OCI-LY7 (cell line): ENCODE data around the gene CMIP. TPM values are rescaled to one million over a fixed set of nuclear protein-coding genes. Genes with fewer than 3 reads are reported as not detected.

ENCODE experiments used
- BruUV-seq: library from RNA; stranded (reverse); fragments of 400-500 nt; replicated peaks from 2 replicates; lab custom pipeline; 2021; lab: Mats Ljungman, UMichigan
- CTCF ChIA-PET: fragments of 300-600 bp; sonication (Branson Sonifier 250); formaldehyde crosslinking; loops from one replicate; lab custom pipeline; 2022; ENCODE audit warnings: antibody characterized with exemption; ENCODE audit not compliant: unreplicated experiment; lab: Charles Lee
- POLR2A ChIA-PET: fragments of 300-600 bp; sonication (Branson Sonifier 250); formaldehyde crosslinking; loops from one replicate; lab custom pipeline; 2022; ENCODE audit warnings: antibody characterized with exemption; lab: Charles Lee
- DNase-seq: peaks from one replicate; pipeline ENCODE4 v3.0.0-alpha.2; 2015; ENCODE audit warnings: low spot score
- H2AFZ ChIP-seq: fragments of 200-600 bp; sonication (generic), shearing (Covaris generic); 2 replicates; pipeline ENCODE4 v1.6.1; 2014; ENCODE audit warnings: mild to moderate bottlenecking, antibody characterized with exemption, low read length, moderate library complexity
- H3K27ac ChIP-seq: fragments of 200-600 bp; sonication (generic); 2 replicates; pipeline ENCODE4 v1.5.1; 2014; ENCODE audit warnings: mixed run types, low read depth, mild to moderate bottlenecking, moderate library complexity, low read length, inconsistent platforms; ENCODE audit not compliant: poor library complexity, severe bottlenecking
- H3K36me3 ChIP-seq: fragments of 200-600 bp; sonication (generic); 2 replicates; pipeline ENCODE4 v1.6.1; 2014; ENCODE audit warnings: mild to moderate bottlenecking, antibody characterized with exemption, low read length, moderate library complexity, mixed read lengths; ENCODE audit not compliant: insufficient read depth
- H3K4me1 ChIP-seq: fragments of 200-600 bp; sonication (generic); 2 replicates; pipeline ENCODE4 v1.5.1; 2014; ENCODE audit warnings: mild to moderate bottlenecking, low read length; ENCODE audit not compliant: insufficient read depth, poor library complexity, severe bottlenecking
- H3K4me2 ChIP-seq: fragments of 200-600 bp; sonication (generic); 2 replicates; pipeline ENCODE4 v1.6.1; 2014; ENCODE audit warnings: mild to moderate bottlenecking, low read length
- H3K4me3 ChIP-seq: fragments of 200-600 bp; sonication (generic); 2 replicates; pipeline ENCODE4 v1.5.1; 2014; ENCODE audit warnings: mild to moderate bottlenecking, low read depth, low read length; ENCODE audit not compliant: poor library complexity, severe bottlenecking
- H3K79me2 ChIP-seq: fragments of 200-600 bp; sonication (generic); 2 replicates; pipeline ENCODE4 v1.6.1; 2016; ENCODE audit warnings: low read depth, mild to moderate bottlenecking, low read length, moderate library complexity, mixed read lengths; ENCODE audit not compliant: insufficient read depth
- H3K9me2 ChIP-seq: fragments of 200-600 bp; sonication (generic); 2 replicates; pipeline ENCODE4 v1.6.1; 2016; ENCODE audit warnings: mild to moderate bottlenecking, low read length, mixed read lengths; ENCODE audit not compliant: insufficient read depth
- H3K9me3 ChIP-seq: fragments of 200-600 bp; sonication (generic); 2 replicates; pipeline ENCODE4 v1.6.1; 2014; ENCODE audit warnings: mild to moderate bottlenecking, mixed run types, low read length, mixed read lengths
- H4K20me1 ChIP-seq: fragments of 200-600 bp; sonication (generic); 2 replicates; pipeline ENCODE4 v1.6.1; 2014; ENCODE audit warnings: mild to moderate bottlenecking, antibody characterized with exemption, low read length, moderate library complexity, mixed read lengths; ENCODE audit not compliant: insufficient read depth
- CTCF ChIP-seq: fragments of 200-600 bp; sonication (generic); conservative IDR thresholded peaks from 2 replicates; pipeline ENCODE4 v1.5.1; 2014; ENCODE audit warnings: mild to moderate bottlenecking, antibody characterized with exemption, low read length, moderate library complexity, mixed read lengths
- EZH2phosphoT487 ChIP-seq: fragments of 200-600 bp; sonication (generic); IDR thresholded peaks from 2 replicates; pipeline ENCODE4 v1.6.1; 2018; ENCODE audit warnings: low read depth, borderline replicate concordance, mild to moderate bottlenecking, mixed run types, antibody characterized with exemption, low read length, moderate library complexity, mixed read lengths
- intact Hi-C: fragments of 100-400 bp; cut with micrococcal nuclease; formaldehyde crosslinking; loops from one replicate; pipeline ENCODE4 v1.10.0; 2022; ENCODE audit not compliant: unreplicated experiment
- total RNA-seq, 2 experiments: library from RNA; depleted of rRNA in 1 of 2; stranded (reverse); fragments of >200 nt in 1 of 2; shearing (Covaris generic) in 1 of 2; gene quantifications; 2 replicates each; pipeline ENCODE4 v1.2.3, GENCODE V29; 2014 to 2022

Gene CMIP
- total RNA-seq, 2 experiments from 2014 or later, result 15.4 to 70.3 TPM

- Histone ChIP-seq H3K36me3 (no peaks in the 10 kb centered on the region), H2AFZ (no peak overlapping the region), H3K9me2 (no peaks in the 10 kb centered on the region), H3K9me3 (no peaks in the 10 kb centered on the region), H3K4me1 (no peaks in the 10 kb centered on the region), H3K79me2 (no peaks in the 10 kb centered on the region), H3K4me3 (no peak overlapping the region), H3K27ac (no peak overlapping the region), H4K20me1 (no peaks in the 10 kb centered on the region; the same call in 1 of the 2 replicates), H3K4me2 (no peak overlapping the region)
- TF ChIP-seq EZH2phosphoT487 (no peak), CTCF (no peak)
- intact Hi-C loops, result no loop called here
- no peak for DNase-seq
- POLR2A ChIA-PET, result no interaction called here
- CTCF ChIA-PET, result interaction anchor here (0.6 kb wide), 1 partner anchor 142 kb away, joined by 3 read pairs; no protein-coding TSS in a partner anchor
- no TSS peak for BruUV-seq
Measured at GRCh38 chr16:81553080-81553813, 108.6 kb downstream of the CMIP start.

- H3K4me1 ChIP-seq, result no peaks in the 10 kb centered on the region
- intact Hi-C loops, result no loop called here
- H3K27ac ChIP-seq, result no peak overlapping the region
- H3K4me3 ChIP-seq, result no peak overlapping the region
- no TSS peak for BruUV-seq
- H2AFZ ChIP-seq, result no peak overlapping the region
- H3K36me3 ChIP-seq, result no peaks in the 10 kb centered on the region
- no peak overlapping the region for H3K4me2 ChIP-seq
- H3K9me2 ChIP-seq, result no peaks in the 10 kb centered on the region
- peak; percentile 17 for DNase-seq
- H3K9me3 ChIP-seq, result no peaks in the 10 kb centered on the region
- ChIA-PET POLR2A (no interaction called here), CTCF (interaction anchor here (0.6 kb wide), 1 partner anchor 143 kb away, joined by 3 read pairs; no protein-coding TSS in a partner anchor)
- H4K20me1 ChIP-seq, result no peaks in the 10 kb centered on the region; the same call in 1 of the 2 replicates
- TF ChIP-seq CTCF (no peak), EZH2phosphoT487 (no peak)
- no peaks in the 10 kb centered on the region for H3K79me2 ChIP-seq
Measured at GRCh38 chr16:81553814-81554675, 109.4 kb downstream of the CMIP start.
